ENCODE results near the gene KRTAP4-6.
"Not testable (repeated sequence)": the region's sequence is repeated elsewhere in the genome, so short reads cannot be mapped to it uniquely, and the experiment has no call there.

- TF ChIP-seq CTCF, POLR2A (IDR thresholded peaks at IDR 0.05): not testable (repeated sequence)
These were observed 35.8 kb downstream of the KRTAP4-6 start for GRCh38 chr17:41104386-41105038.

All from uterus (tissue), 2 donors.